Hematopoietic multipotent progenitor cell treated with erythropoietin and hydrocortisone succinate and interleukin-3 and kit ligand, for 17 days (in vitro differentiated cells): ENCODE data around the gene NNAT.

Source experiments
- DNase-seq: peaks from one replicate; pipeline ENCODE4 v3.0.0-alpha.2; 2015; ENCODE audit warnings: low spot score

The NNAT gene

DNA sequence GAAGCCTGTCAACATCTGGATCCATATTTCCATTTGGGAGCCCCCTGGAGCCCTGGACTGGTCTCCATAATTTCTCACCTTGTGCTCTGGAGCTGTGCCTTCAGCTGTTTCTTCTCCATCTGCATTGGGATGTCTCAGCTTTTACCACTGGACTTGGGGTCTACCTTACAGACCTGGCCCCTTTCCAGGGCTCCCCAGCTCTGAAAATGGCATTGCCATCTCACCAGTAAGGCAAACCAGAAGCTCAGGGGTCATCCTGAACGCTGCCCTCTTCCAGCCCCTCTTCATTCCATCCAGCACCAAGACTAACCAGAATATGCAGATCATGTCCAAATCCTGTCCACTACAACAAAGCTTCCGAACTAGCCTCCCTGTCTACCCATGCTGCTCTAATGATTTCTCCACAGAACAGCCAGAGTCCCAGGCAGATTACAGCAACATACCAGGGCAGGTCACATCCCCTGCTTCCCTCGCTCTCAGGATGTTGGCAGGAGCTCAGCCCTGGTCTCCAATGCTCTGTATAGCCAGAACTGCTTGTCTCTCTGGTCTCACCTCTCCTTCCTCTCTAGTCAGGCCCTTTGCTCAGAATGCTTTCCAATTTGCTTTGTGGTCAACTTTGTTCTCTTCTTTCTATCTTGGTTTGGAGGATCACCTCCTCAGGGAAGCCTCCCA, 17.7 kb upstream of the NNAT start:
- no peak for DNase-seq

DNA sequence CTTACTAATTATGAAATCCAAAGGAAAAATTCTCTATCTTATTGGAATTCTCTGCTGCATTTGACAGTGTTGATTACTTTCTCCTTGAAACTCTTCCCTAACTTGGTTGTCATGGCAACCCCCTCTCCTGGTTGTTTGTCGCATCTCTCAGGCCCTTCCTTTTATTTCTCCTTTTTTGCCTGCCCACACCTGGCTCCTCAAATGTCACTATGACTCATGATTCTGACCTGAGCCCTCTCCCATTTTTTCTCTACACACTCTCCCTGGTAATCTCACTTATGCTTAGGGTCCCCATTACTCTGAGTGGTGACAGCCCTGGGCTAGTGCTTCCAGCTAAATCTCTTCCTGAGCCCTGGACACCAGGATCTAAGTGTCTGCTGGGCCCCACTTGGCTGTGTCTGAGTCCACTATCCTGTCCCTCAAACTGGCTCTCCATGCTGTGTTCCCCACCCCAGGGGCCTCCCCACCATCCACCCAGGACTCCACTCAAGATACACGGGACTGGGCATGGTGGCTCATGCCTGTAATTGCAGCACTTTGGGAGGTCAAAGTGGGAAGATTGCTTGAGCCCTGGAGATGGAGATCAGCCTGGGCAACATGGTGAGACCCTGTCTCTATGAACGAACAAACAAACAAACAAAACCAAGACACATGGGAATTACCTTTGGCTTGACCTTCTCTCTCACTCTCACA, 16.5 kb upstream of the NNAT start:
- no peak for DNase-seq

- no peak for DNase-seq
Measured at GRCh38 chr20:37505263-37506151, 15.5 kb upstream of the NNAT start.

DNA sequence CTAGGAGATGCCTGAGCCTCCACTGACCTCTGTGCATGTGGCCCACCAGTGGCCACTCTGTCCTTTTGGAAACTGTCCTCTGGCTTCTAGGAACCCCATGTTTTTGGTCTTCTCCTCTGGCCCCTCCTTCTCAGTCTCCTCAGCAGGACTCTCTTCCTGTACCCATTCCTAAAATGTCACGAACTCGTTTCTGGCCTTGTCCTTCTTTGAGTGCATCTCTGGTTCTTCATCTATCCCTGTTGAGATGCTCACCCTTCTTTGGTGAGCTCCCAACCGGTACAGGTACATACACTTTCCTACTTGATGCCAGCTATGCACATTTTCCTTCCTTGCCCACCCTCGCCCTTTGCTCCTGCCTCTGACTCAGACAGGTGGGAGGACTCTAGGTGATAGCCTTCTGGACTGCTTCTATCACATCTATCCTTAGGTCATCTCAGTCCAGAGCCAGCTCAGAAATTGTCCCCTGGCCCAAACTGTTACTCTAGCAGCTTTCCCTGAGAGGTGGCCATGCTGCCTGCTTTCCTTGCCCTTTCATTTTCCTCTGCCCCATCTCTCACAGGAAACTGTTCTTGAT, 14.8 kb upstream of the NNAT start:
- DNase-seq: no peak

DNA sequence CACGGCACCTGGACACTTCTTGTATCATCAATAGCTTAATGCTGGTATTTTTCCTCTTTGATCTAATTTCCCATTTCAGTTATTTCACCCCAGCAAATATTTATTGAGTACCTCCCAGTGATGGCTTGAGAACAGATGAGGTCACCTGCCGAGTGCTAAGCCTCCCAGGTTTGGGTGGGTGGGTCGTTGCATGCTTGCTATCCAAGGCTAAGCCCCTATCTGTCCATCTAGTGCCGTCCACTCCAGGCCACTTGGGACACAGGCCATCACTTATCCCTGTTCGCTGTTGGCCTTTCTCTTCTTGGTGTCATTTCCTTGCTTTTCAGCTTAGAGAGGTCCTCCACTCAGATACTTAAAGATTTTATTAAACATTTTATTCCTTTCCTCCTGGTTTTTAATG, 10.8 kb upstream of the NNAT start:
- DNase-seq: no peak

DNA sequence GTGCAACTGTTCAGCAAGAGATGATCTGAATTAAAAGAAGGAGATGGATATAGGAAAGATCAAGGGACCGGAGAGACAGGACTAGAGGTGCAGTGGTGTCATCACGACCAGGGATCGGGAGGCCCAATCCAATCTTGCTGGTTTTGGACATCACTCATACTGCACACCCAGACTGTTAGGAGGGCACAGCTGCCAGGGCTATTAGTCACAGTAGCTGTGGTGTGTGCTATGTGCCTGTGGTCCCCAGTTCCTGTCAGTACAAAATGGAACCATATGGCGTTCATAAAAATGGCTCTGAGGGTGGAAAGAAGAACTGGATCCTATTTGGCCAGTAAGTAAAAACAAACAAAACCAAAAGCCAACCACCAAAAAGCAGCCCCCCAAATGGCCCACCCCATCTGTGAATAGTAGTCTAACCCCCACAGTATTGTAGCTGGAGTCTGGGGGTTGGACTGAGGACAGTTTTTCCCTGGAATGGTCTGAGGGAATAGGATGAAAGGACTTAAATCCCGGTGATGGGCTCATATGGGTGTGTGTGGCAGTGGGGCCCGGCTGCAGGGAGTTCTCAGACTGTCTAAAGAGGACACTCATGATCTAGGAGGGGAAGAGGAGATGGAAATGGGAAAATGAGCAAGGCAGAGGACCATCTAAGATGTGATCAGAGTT, 9.3 kb upstream of the NNAT start:
- no peak for DNase-seq

GRCh38 chr20:37513779-37514359, 7.2 kb upstream of the NNAT start:
- no peak for DNase-seq

GRCh38 chr20:37515876-37516275, 5.2 kb upstream of the NNAT start:
- no peak for DNase-seq

- no peak for DNase-seq
Measured at GRCh38 chr20:37516811-37517750, 4.0 kb upstream of the NNAT start.

- no peak for DNase-seq
Measured at GRCh38 chr20:37518059-37518458, 3.0 kb upstream of the NNAT start.

DNA sequence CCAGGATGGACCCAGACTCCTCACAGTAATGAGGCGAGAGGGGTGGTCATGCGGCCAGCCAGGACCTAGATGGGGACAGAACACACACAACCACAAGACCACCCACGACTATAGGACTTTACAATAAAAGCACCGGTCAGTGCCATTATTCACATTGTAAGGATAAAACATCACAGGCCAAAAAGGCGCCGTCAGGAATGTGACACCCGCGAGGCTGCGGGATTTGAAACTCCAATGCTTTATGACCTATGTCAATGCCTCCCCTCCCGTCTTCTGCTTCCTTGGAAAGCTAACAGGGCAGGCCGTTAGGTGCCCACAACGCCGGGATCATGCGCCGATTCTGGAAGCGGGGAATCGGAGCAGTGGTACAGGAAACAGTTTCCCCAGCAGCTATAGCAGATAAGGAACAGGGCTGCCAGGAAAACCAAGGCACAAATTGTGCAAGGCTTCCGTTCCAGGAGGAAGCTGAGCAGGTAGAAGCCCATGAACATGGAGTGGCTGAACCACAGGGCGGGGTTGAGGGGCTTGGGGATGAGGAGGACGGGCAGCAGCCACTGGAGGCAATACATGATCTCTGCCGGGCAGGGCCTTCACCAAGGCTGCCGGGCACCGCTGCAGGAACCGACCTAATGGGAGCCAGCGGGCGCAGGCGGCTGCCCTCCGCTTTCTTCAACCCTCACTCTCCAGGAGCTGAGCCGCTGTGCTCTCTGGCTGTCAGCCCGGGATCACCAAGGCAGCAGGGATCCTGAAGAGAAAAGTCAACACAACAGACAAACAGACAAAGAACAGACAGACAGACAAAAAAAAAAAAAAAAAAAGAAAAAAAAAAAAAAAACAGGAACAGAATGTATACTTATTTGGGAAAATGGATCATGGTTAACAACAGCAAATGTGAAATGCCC, 2.2 kb upstream of the NNAT start:
- DNase-seq: no peak

DNA sequence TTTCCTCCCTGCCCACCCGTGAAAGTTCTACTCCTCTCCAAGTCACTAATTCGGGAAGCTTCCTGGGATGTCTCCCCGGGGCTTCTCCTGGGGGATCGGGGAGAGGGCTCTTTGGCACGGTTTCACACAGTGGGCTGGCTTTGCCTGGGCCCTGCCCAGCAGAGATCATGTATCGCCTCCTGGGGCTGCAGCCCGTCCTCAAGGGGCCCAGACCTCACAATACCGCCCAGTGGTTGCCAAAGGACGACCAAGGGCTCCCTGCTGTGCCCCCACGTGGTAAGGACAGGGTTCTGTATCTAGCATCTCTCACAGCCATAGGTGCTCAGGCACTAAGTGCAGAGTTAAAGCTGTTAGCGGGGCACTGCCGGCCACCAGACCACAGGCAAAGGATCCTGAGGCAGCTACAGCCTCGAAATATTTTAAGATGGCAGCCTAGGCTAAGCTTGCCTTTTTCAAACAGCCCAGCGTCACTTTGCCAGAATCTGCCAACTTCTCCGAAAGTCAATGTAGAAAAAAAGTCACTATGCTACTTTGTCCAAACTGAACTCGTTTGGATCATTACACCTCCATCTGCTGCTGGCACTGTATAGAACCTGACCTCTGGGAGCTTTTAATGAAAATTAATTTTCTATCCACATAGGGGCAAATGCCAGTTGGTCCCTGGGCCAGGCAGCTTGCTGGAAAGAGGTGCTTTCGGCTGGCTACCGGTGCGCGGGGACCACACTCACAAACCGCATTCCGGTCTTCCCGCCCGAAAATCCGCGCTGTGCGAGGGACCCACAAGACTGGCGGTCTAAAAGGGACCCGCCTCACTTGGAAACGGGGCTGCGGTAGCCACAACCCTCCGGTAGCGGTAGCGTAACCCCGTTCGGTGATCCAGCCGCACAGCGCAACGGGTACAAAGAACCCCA, 1.3 kb upstream of the NNAT start:
- no peak for DNase-seq

- no peak for DNase-seq
Measured at GRCh38 chr20:37520419-37520955, 563 bp upstream of the NNAT start.

DNA sequence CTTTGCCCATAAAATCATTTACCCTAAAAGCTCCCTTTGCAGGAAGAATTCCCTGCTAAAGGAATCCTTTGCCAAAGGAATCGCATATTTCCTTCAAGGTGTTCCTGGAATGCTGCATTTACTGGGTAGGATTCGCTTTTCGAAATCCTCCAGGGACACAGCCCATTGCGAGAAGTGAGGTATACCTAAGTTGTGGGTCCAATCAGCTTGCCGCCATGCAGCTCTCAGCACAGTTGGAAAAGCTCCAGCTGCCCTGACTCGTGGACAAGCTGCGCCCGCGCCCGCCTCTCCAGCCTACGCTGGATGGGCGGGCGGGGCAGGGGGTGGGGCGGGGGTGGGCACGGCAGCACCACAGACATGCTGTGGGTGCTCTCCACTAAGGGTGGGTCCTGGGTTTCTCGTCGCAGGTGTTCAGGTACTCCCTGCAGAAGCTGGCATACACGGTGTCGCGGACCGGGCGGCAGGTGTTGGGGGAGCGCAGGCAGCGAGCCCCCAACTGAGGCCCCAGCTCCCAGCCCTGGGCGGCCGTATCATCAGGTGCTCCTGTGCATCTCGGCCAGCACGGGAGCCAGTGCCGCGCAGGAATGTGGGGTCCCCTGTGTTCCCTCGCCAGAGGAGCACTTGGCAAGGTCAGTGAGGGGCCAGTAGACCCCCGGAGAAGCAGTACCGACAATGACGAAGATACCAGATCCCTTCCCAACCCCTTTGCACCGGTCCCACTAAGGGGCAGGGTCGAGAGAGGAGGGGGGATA, 1.4 kb downstream of the NNAT start:
- DNase-seq: no peak

DNA sequence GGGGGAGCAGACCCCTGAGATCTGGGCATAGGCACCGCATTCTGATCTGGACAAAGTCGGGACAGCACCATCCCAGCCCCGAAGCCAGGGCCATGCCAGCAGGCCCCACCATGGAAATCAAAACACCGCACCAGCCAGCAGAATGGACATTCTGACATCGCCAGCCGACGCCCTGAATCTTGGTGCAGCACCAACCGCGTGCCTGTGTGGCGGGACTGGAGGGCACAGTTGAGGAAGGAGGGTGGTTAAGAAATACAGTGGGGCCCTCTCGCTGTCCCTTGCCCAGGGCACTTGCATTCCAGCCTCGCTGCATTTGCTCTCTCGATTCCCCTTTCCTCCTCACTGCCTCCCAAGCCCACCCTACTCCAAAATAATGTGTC, 2.0 kb downstream of the NNAT start:
- DNase-seq: no peak

DNA sequence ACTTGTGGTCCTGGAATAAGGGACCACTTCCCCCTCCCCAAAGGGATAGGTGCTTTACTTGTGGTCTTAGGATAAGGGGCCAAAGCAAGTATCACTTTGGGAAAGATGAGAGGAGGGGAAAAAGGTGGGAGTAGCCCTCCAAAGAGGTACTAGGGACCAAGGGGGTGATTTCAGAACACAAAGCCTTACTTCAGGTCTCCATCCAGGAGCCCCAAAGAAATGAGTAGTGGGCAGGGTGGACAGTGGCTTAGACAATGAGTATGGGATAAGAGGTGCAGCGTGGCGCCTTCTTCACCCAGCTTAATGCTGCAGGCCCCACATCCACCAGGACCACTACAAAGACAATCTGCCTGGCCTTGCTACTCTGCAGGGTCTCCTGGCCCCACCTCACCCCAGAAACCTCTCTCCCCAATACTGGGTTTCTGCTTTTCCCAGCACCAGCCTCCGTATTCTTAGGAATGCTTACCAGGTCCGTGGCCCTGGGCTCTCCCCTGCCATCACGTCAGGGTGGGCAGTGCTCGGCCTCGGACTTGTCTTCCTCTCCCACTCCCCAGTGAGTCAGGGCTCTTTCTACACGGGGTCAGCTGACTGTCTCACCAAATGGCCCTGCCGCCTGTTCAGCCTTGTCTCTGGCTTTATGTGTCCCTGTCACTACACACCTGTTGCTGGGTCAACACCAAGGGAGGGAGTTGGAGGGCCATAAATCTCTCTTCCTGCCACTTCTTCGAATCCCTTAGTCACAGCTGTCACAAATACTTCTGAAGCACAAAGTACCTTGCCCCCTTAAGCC, 3.1 kb downstream of the NNAT start:
- no peak for DNase-seq
